ENCODE data around the gene SIRT7.

DNA sequence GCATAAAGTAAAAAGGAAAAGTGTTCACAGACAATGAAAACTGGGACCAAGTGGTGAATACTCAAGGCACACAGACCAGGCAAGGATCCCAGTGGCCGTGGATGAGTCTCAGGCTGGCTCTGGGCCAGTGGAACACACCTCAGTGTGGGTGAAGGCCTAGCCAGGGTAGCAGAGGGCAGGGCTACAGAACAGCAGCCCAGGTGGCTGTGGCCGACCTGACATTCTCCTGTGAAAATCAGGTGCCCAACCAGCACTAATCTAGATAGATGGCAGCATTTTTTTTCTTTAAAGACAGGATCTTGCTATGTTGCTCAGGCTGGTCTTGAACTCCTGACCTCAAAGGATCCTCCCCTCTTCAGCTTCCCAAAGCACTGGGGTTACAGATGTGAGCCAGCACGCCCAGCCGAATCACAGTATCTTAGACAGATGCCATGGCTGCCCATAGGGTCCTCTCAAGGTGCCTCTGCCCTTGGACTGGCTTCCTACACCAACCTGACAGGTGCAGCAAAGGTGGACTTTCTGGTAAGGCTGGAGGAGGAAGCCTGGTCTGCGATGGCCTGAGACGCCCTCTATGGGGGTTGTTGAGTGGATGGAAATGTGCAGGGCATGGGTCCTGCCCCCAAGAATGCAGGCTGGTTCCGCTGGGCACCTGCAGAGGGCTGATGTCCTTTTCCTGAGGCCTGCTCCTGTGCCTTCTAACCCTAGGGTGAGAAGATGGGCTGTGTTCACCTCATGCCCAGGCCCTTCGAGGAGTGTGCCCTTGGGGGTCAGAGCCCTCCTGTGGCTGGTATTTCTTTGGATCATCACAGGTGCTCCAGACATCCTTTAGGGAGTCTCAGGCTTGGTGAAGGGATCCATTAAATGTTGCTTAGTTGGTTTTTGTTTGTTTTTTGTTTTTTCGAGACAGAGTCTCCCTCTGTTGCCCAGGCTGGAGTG lies 53.9 kb downstream of the SIRT7 start:
- TF ChIP-seq, protein P1, sequence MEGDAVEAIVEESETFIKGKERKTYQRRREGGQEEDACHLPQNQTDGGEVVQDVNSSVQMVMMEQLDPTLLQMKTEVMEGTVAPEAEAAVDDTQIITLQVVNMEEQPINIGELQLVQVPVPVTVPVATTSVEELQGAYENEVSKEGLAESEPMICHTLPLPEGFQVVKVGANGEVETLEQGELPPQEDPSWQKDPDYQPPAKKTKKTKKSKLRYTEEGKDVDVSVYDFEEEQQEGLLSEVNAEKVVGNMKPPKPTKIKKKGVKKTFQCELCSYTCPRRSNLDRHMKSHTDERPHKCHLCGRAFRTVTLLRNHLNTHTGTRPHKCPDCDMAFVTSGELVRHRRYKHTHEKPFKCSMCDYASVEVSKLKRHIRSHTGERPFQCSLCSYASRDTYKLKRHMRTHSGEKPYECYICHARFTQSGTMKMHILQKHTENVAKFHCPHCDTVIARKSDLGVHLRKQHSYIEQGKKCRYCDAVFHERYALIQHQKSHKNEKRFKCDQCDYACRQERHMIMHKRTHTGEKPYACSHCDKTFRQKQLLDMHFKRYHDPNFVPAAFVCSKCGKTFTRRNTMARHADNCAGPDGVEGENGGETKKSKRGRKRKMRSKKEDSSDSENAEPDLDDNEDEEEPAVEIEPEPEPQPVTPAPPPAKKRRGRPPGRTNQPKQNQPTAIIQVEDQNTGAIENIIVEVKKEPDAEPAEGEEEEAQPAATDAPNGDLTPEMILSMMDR (IDR thresholded peaks at IDR 0.05) = no peak
- TF ChIP-seq POLR2A (IDR thresholded peaks at IDR 0.05) = no peak

All from heart left ventricle (tissue), 13 donors.